ENCODE measurements around the gene KCTD16.

The KCTD16 gene

GRCh38 chr5:144167998-144168397 lies 2.7 kb upstream of the KCTD16 start:
- DNase-seq = no peak

GRCh38 chr5:144169904-144170275 lies 783 bp upstream of the KCTD16 start:
- no peak for DNase-seq

GRCh38 chr5:144173766-144174165 lies 3.1 kb downstream of the KCTD16 start:
- DNase-seq = no peak

GRCh38 chr5:144177548-144177947 lies 6.9 kb downstream of the KCTD16 start:
- DNase-seq = no peak

GRCh38 chr5:144179226-144179625 lies 8.6 kb downstream of the KCTD16 start:
- DNase-seq = no peak

- no peak for DNase-seq
Observed at GRCh38 chr5:144183254-144183889, 12.7 kb downstream of the KCTD16 start.

GRCh38 chr5:144187699-144188294 lies 17.1 kb downstream of the KCTD16 start:
- peak; percentile 43 to 49 for DNase-seq

GRCh38 chr5:144189800-144190429 lies 19.2 kb downstream of the KCTD16 start:
- DNase-seq = peak; percentile 41 to 55

GRCh38 chr5:144191531-144191930 lies 20.9 kb downstream of the KCTD16 start:
- DNase-seq = no peak

- DNase-seq = no peak
Observed at GRCh38 chr5:144191998-144192397, 21.3 kb downstream of the KCTD16 start.

GRCh38 chr5:144192661-144193060 lies 22.0 kb downstream of the KCTD16 start:
- DNase-seq = no peak

- DNase-seq = no peak
Observed at GRCh38 chr5:144194144-144194543, 23.5 kb downstream of the KCTD16 start.

- no peak for DNase-seq
Observed at GRCh38 chr5:144195448-144195847, 24.8 kb downstream of the KCTD16 start.

GRCh38 chr5:144196612-144197011 lies 25.9 kb downstream of the KCTD16 start:
- no peak for DNase-seq

GRCh38 chr5:144198386-144198785 lies 27.7 kb downstream of the KCTD16 start:
- DNase-seq = no peak

- DNase-seq = no peak
Observed at GRCh38 chr5:144201588-144201987, 30.9 kb downstream of the KCTD16 start.

- no peak for DNase-seq
Observed at GRCh38 chr5:144202072-144202471, 31.4 kb downstream of the KCTD16 start.

- DNase-seq = no peak
Observed at GRCh38 chr5:144202726-144203125, 32.1 kb downstream of the KCTD16 start.

GRCh38 chr5:144203750-144204596 lies 33.3 kb downstream of the KCTD16 start:
- DNase-seq = peak in 1 of 2 donors; percentile 34

GRCh38 chr5:144205141-144205551 lies 34.5 kb downstream of the KCTD16 start:
- no peak for DNase-seq

- no peak for DNase-seq
Observed at GRCh38 chr5:144206141-144206540, 35.5 kb downstream of the KCTD16 start.

- DNase-seq = no peak
Observed at GRCh38 chr5:144207875-144208444, 37.3 kb downstream of the KCTD16 start.

- DNase-seq = no peak
Observed at GRCh38 chr5:144209361-144209760, 38.7 kb downstream of the KCTD16 start.
